Activated T-cell treated with anti-CD3 and anti-CD28 coated beads for 48 hours (primary cell): Measurements from ENCODE around the gene PAPOLA.

Experiments
- DNase-seq: peaks from one replicate; pipeline ENCODE4 v3.0.0-alpha.2; 2020; ENCODE audit warnings: low read depth

Gene PAPOLA

DNA sequence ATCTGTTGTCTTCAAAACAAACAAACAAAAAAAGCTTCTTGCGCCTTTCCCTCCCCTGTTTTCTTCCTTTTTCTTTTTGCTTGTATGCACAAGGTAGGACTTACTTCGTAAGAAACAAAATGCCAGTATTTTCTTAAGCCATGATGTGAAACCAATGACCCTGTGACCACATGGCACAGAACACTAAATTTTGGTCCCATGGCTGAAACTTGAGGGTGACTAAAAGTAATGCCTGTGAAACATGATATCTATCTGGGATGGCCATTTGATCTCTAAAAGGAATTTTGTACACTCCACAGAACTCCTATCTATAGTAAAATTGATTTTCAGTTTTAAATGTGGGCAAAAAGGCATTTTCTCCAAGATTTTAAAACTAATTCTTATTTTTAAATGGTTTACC is 63.6 kb downstream of the PAPOLA start:
- DNase-seq = no peak

DNA sequence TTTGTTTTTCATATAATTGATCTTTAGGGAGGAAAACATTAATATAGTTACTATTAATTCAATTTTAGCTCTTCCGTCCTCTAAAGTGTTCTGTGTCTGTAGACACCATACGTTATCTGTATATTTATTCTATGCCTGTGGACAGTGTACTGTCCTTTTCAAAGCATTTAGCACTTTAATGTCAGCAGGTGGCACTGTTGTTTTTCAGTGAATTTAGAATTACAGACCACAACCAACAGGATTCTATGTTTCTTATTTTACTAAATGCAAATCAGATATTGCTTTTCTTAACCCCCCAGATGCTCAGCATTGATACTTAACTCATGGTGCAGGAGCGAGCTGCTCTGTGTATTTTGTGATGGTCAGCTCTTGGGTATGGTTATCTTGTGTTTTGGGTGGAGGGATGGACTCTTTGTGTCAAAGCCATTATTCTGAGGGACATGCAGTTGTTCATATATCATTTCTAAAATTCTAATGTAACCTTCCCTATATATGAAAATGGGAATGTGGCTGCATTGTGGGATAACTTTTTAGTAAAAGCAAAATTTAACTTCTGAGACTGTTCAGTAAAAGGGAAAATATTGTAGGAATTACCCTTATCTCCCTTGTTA is 65.2 kb downstream of the PAPOLA start:
- DNase-seq = no peak

DNA sequence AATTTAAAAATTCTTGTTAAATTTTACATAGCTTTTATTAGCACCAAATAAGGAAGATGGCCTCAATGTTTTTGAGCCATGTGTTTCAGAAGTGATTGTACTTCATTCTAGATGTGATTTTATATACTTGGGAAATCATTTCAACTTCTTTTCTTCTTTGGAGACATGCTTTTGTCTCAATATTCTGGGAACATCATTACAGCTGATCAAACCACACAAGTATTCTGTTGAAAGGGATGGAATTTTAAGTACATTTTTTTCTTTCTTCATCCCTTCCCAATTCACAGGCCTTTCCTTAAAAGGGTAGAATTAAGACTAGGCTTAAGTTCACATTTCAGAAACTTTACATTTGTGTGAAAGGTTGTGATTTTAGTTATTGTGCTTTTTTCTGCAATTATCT is 66.4 kb downstream of the PAPOLA start:
- no peak for DNase-seq

DNA sequence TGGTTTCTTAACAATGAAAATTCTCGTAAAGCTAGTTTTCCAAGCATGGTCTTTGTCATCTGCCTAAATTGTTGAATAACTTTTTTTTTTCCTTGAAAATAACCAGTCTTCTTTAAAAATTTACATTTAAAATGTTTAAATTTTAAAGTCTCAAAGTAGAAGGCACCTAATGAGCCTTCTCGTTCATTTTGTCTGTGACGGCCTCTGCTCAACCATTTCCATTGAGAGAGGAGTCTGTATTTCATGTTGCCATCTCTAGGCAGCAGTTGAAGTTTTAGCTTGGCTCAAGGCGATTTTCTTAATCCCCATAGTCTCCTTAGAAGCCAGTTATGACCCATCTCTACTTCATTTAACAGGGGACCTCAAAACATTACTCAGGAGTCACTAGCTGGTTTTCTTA is 69.1 kb downstream of the PAPOLA start:
- DNase-seq = no peak

DNA sequence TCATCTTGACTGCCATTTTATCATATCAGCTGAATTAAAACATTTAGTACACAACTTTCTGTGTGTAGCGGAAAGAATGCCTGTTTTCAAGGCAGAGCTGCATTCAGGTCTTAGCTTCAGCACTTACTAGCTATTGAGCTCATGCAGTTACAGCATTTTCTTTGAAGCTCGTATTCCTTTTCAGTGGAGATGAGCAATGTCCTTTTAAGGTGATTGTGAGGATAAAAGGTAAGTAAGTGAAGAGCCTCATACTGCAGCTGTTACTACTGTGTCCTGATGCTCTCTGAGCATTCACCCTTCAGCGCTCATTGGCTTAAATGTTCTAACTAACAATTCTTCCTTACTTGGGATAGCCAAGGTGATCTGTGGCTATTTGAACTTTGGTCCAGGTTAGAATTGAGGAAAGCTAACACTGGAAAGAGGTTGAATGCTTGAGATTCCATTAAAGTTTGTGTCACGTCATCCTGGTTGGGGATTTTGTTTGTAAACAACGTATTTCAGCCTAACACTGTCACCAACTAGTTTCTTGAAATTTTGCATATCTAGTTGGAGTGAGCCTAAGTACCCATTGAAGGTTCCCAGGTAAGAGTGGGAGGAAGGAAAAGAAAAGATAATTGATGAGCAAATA is 71.4 kb downstream of the PAPOLA start:
- no peak for DNase-seq

DNA sequence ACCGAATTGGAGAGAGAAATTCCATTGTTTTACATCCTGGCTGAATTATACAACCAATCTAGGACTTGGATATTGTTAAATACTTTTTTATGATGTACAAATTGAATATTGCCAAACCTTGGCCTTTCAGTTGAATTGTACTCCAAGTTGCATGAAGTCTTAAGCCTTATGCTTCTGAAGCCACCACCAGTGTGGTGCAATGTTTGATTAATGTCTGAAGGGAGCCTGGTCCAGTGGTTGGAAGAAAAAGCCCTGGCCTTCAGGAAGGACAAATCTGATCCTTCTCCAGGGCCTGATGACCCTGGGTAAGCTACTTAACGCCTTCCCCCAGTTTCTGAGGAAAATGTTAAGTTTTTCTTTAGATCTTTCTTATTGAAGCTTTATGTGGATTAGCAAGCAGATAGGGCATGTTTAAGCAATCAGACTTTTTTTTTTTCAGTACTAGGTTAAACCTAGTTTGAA is 72.0 kb downstream of the PAPOLA start:
- no peak for DNase-seq

DNA sequence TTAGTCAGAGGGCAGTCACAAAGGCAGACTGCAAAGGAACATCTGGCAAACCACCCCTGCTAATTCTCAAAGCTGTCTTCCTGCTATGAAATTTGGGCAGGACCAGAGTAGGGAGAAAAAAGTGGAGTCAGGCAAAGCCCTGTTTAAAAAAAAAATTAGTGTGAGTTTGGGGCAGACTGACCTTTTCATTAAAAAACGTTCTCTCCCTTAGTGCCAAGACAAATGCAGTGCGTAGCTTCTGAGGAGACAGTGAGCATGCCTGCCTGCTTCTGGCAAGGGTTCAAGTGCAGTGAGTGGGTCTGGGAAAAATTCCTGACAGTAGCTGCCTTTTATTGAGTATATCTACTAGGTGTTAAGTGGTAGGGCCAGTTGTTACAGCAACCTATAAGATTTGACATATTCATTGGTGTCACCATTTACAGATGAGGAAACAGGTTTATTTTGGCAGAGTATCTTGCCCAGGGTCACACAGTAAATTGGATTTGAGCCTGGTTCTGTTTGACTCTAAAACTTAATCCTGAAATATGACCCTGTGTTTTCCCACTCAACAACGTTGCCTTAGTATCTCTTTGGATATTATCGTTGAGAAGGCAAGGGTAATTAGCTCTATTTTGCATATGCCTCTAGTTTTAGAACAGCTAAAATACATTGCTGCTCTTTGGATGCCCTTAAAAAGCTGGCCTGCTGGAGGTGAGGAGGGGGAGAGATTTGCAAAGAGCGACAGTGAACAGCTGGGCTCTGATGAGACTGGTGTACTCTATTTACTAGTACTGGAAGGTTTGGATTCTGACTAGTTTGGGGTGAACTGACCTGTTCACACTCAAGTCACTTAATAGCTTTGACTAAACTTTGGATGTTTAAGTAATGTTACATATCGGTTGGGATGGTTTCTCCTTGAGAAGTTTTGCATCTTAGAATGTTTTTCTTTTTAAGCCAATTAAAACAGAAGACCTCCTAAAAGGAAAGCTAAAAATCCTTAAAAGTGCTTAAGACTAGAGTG is 72.8 kb downstream of the PAPOLA start:
- no peak for DNase-seq

DNA sequence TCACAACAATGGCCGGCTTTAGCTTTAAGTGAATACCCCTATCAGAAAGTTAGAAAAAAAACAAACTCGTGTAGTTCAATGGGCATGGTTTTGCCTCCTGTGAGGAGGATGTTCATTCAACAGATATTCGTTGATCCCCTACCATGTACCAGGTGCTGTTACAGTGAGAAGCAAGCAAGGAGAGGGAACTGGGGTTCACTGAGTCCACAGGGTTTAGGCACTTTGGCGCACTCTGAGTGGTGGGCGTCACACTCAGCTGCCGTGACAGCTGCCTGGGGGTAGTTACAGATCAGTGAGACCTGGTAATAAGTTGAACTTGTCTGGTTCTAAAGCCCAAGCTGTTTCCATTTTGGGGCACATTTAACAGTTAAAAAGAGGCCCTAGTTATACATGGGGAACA is 74.2 kb downstream of the PAPOLA start:
- no peak for DNase-seq

DNA sequence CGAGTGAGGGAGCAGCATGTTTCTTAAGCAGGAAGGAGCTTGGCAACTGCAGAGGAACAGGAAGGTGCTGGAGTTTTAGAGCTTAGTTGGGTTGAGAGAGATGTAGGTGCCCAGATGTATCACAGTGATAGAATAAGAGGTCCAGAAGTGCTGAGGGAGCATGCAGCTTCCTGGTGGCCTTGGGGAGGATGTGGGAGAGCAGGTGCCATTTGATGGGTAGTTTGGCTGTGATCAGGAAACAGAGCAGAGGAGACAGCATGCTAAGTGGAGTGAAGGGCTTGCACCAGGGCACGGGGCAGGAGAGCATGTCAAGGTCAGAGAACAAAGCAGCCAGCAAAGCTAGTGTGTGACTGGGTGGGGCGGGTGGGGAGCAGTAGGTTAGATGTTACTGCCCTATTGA is 74.8 kb downstream of the PAPOLA start:
- no peak for DNase-seq

DNA sequence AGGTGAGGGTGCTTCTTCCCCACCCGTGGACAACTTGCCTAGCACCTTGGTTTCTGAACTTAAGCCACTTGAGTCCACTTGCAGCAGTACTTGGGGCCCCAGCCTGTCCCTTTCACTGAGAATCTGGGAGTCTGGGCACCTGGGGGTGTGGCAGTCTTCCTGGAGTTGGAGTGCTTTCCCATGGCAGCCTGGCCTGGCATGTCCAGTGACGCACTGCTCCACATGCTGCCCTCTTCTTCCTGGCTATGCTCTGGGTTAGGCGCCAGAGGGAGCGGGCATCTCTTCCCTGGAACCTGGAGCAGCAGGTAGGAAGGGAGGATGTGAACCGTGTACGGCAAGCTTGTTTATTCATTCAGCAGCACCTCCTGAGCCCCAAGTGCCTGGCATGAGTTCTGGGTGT is 76.4 kb downstream of the PAPOLA start:
- no peak for DNase-seq

DNA sequence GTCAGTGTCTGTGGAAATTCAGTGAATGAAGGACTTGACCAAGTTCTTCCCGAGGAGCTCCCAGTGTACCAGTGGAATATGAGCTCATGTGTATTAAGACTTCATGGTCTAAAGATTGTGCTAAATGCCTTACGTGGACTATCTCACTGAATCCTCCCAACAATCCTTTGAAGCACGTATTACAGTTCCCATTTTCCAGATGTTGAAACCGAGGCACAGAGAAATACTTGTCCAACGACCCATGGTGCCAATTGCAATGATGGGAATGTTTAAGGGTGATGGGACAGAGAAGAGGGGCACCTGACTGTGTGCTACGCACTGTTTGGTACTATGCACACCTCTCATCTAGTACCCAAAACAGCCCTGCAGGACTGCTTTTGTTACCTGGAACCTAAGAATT is 77.2 kb downstream of the PAPOLA start:
- DNase-seq = no peak

DNA sequence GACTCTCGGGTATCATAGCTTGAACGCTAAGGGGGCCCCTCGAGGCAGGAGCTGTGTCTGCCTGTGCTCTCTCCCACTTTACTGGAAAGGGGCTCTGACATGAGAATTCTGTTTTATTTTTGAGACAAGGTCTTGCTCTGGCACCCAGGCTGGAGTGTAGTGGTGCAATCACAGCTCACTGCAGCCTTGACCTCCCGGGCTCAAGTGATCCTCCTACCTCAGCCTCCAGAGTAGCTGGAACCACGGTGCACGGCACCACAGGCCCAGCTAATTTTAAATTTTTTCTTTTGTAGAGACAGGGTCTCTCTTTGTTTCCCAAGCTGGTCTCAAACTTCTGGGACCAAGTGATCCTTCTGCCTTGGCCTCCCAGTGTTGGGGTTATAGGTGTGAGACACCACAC is 77.7 kb downstream of the PAPOLA start:
- DNase-seq = no peak

DNA sequence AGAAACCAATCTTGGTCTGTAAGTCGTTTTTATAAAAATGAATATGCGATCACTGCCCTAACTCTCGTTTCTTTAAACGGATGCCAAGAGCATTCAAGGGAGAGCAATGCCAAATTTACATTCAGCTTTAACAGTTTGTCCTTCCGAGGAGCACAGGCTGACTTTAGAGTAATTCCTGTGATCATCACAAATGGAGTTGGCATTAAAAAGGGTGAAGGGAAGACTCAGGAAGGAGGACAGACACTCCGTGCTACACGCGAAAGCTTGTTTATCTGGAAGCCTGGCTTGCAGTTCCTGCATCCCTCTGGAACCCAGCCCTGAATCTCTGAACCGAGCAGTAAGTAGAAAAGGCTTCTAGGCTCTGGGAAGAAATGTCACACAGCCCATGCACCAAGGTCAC is 78.4 kb downstream of the PAPOLA start:
- DNase-seq = no peak

DNA sequence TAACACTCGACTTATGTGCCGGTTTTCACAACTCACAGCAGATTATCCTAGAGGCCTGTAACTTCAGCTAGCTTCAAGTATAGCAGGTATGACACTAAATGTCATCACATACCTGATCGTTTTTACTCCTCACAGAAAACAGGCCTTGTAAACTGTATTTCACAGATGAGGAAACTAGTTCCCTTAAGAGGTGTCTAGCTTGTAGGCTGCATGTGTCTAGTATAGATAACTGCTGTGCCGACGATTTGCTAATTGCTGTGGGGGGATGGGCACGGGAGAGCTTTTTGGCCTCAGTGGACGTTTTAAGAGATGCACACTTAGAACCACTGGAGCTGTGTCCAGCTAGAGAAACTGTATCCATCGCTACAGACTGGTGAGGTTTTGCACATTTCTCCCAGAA is 78.8 kb downstream of the PAPOLA start:
- DNase-seq = no peak

DNA sequence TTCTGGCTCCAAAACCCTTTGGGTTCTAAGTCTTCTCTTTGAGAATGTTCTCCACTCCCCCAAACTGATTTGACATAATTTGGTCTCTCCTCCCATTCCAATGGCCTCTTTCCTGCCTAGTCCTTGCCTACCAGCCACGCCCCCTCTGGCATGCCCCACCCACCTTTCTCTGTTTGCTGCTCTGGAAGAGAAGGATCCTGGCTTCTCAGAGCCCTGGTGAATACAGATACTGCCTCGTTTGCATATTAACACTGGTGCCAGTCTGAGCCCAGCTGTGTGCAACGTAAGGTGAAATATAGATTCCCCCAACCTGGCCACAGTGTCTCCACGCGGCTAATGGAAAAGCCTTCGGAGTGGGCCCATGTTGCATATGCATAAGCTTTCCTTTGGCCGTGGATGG is 79.7 kb downstream of the PAPOLA start:
- DNase-seq = no peak

DNA sequence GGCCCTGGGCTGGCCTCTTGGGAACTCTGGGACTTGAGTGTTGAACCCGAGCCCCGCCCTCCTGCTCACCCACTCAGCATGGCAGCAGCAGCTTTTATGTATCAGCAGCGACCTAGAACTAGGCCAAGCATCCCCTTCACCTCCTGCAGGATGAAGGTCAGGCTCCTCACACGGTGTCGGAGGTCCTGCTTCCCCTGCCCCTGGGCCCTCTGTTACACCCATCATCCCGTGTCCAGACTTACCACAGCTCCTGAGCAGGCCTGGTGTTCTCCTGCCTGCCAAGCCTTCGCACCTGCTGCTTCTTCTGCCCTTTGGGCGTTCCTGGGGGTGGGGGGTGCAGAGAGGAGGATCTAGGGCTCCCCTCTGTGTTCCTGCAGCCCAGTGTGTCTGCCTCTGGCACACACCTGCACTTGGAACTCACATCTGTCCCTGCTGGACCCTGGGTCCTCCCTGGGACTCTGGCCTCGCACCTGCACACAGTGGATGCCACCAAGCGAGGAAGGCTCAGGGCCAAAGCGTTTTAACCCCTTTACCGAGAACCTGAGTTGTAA is 80.3 kb downstream of the PAPOLA start:
- no peak for DNase-seq

DNA sequence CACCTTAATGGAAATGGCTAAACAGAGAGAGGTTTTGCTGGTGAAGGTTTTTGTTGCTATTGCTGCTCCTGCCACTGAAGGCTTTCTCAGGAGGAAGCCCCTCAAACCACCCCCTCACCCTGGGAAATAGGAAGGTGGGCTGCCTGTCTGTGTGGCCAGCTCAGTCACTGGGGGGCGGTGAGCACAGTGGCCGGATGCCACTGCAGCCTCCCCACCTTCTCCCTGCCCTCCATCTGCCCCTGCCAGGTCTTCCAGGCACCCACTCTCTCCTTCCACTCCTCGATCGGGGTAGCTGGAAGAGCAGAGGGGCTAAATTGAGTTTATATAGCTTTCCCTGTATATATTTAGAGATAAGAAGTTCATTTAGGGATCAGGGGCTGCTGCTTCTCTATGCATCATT is 80.8 kb downstream of the PAPOLA start:
- no peak for DNase-seq

DNA sequence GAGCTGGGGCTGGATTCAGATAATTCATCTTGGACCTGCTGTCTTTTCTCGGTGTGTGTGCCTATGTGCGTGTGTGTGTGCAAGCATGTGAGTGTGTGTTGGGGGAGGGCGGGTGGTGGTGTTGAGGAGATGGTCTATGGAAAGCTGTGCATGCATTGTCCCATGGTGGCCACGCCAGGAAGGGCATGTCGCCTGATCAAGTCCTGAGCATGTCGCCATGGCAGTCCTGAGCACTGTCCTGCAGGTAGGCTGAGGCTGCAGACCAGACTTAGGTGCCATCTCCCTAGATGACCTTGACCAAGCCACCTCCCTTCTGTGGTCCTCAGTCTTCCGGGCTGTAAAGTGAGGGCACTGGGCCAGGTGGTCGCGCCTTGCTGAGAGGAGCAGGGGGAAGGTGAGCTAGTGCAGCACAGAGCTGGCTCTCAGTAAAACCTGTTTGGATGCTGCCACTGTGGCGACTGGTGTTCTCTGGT is 81.4 kb downstream of the PAPOLA start:
- no peak for DNase-seq

DNA sequence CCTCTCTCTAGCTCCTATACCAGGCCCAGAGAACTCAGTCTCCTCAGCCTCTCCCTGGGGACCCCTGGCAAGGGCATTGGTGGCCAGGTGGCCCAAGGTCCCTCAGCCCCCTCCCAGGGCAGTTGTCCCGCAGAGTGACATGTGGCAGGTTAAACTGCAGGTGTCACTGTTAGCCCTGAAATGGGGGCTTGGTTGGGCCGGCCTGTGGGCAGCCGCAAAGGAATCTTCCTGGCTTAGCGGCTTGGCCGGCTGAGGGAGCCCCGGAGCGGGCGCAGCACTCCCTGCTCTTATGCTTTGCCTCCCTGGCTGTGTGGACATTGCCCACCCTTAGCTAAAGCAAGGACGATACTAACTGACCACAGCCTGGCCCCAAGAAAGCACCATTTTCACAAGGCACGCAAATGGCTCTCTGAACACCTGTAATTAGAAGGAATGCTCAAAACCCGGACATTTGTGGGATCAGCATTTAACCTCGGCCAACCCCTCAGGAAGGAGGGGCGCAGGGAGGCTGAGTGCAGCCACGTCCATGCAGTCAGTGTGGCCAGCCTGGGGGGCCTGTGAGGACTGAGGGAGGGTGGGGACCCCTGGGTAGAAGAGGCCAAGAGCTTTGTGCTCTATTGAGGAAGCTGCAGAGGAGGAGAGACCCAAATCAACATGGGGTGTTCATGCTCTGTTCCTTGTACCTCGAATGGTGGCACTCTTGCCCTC is 82.2 kb downstream of the PAPOLA start:
- DNase-seq = peak; percentile 27

DNA sequence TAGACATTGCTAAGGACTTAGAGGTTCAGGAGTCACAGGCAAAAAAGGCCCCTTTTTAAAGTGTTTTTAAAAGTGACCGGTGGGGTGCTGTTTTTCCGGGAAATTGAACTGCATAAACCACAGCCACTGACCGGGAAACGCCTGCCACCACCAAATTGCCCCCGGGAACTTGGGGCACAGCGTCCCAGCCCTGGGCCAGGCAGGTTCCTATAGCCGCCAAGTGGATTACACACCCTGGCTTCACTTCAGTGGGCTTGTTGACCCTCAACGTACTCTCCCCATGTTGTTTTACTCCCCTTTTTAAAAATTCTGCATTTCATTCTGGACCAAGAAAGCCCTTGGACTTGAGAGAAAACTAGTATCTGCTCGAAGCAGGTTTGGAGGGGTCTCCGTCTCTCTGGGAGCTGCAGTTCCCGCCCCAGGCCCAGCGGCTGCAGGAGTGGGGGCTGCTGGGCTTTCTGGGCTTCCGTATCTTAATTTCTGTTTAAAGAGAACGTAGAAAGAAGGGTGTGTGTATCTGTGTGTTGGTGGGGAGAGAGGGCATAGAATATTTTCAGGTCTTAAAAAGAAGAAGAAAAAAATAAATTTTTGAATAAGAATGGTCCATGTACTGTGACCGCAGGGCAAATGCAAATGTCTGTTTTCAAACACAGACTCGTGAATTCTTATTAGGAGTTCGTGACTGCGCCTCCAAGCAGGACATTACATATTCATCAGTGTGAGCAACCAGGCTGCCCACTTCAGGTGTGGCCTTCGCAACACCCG is 82.9 kb downstream of the PAPOLA start:
- DNase-seq = no peak

DNA sequence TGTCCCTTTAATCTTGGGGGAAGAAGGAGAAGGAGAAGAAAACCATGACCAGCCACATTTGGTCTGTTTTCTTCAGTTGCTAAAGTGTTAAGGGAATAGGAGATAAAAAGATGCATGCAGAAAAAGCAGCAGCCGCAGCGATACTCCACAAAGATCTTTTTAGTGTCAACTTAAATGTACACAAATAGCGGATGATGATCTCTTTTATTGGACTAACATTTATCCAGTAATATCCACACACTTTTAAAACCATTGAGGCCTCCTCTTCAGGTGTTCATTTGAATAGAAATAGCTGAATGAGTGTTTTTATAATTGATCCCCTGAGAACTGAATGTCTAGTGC is 83.5 kb downstream of the PAPOLA start:
- DNase-seq = no peak
